ENCODE measurements around the gene LGALS3BP. TPM values are rescaled to one million over a fixed set of nuclear protein-coding genes. Genes with fewer than 3 reads are reported as not detected.

The LGALS3BP gene
- total RNA-seq: 214 and 366 TPM in 2 replicates

GRCh38 chr17:78979780-78980623 is at the start of gene LGALS3BP:
Gene LGALS3BP (minus strand): TSS chr17:78979923. CDS start chr17:78977191, 2,732 bp downstream.

GRCh38 chr17:79023886-79024771 is 44.4 kb upstream of the LGALS3BP start, which contains the start of gene C1QTNF1:
Gene C1QTNF1 (plus strand): TSS chr17:79024169. CDS start chr17:79043969, 19,800 bp downstream.

GRCh38 chr17:79009397-79010303 is 29.9 kb upstream of the LGALS3BP start, which contains the start of gene CANT1:
Gene CANT1 (minus strand): TSS chr17:79009764. CDS start chr17:78997622, 12,142 bp downstream.

GRCh38 chr17:78925234-78925633 is 54.5 kb downstream of the LGALS3BP start, which contains the start of gene TIMP2:
Gene TIMP2 (minus strand): TSS chr17:78925387. CDS start chr17:78925088, 299 bp downstream.

Other genes starting within 250 kb of the LGALS3BP start
- gene CYTH1, start 197.7 kb downstream of the LGALS3BP start, total RNA-seq: 11.2 and 12.0 TPM in 2 replicates
- 10.6 and 13.5 TPM in 2 replicates for gene USP36, start 139.1 kb downstream of the LGALS3BP start, total RNA-seq
- 2.2 and 2.8 TPM in 2 replicates for gene CEP295NL, start 76.7 kb downstream of the LGALS3BP start, total RNA-seq
- 76.0 and 124 TPM in 2 replicates for gene TIMP2, start 54.5 kb downstream of the LGALS3BP start, total RNA-seq
- 31.8 and 33.7 TPM in 2 replicates for gene CANT1, start 29.8 kb upstream of the LGALS3BP start, total RNA-seq
- gene C1QTNF1, start 44.2 kb upstream of the LGALS3BP start, total RNA-seq: 4.7 and 5.4 TPM in 2 replicates
- 9.9 and 10.1 TPM in 2 replicates for gene ENGASE, start 94.9 kb upstream of the LGALS3BP start, total RNA-seq

Measured in bronchial smooth muscle cell (primary cell).